HepG2 (cell line): ENCODE measurements around the gene STRADA. TPM values are rescaled to one million over a fixed set of nuclear protein-coding genes. Genes with fewer than 3 reads are reported as not detected.

ENCODE experiments used
- CCDC6 ChIP-seq: sonication (generic); formaldehyde crosslinking; IDR thresholded peaks from 2 replicates; pipeline ENCODE4 v1.8.1; 2022; ENCODE audit warnings: mild to moderate bottlenecking, missing genetic modification reagents, moderate library complexity
- GATAD1 ChIP-seq: IDR thresholded peaks from 2 replicates; pipeline ENCODE4 v1.6.1; 2016; ENCODE audit warnings: missing genetic modification reagents, missing compliant biosample characterization
- LBX2 ChIP-seq: sonication (generic); formaldehyde crosslinking; IDR thresholded peaks from 2 replicates; pipeline ENCODE4 v1.5.0; 2020; ENCODE audit warnings: missing genetic modification reagents, mild to moderate bottlenecking, borderline replicate concordance
- MAF1 ChIP-seq: sonication (generic); formaldehyde crosslinking; IDR thresholded peaks from 2 replicates; pipeline ENCODE4 v1.5.0; 2020; ENCODE audit warnings: missing genetic modification reagents, borderline replicate concordance
- MNT ChIP-seq: fragments of 450-650 bp; IDR thresholded peaks from 2 replicates; pipeline ENCODE4 v1.6.1; 2016
- PRDM10 ChIP-seq: sonication (generic); formaldehyde crosslinking; IDR thresholded peaks from 2 replicates; pipeline ENCODE4 v1.4.0; 2020; ENCODE audit warnings: low read depth, missing genetic modification reagents
- ZNF563 ChIP-seq: sonication (generic); formaldehyde crosslinking; IDR thresholded peaks from 2 replicates; pipeline ENCODE4 v1.8.0; 2022; ENCODE audit warnings: mild to moderate bottlenecking, moderate library complexity, missing genetic modification reagents
- ZNF713 ChIP-seq: sonication (generic); formaldehyde crosslinking; IDR thresholded peaks from 2 replicates; pipeline ENCODE4 v1.4.0; 2020; ENCODE audit warnings: mild to moderate bottlenecking, missing genetic modification reagents
- ZNF777 ChIP-seq: sonication (generic); formaldehyde crosslinking; IDR thresholded peaks from 2 replicates; pipeline ENCODE4 v1.4.0; 2020; ENCODE audit warnings: missing genetic modification reagents
- ZNF878 ChIP-seq: sonication (generic); formaldehyde crosslinking; IDR thresholded peaks from 2 replicates; pipeline ENCODE4 v1.8.1; 2023; ENCODE audit warnings: mild to moderate bottlenecking, missing genetic modification reagents, moderate library complexity
- polyA plus RNA-seq, 8 experiments: library from polyadenylated mRNA; depleted of rRNA in 3 of 8; stranded (reverse) in 7 of 8; unstranded in 1 of 8; fragments of >200 nt; fragmentation: Illumina TruSeq in 4 of 8; extraction: Trizol in 4 of 8; gene quantifications; 2 replicates each; pipeline versions ENCODE4 v1.2.1 to v1.2.3, GENCODE V29; 2011 to 2016; ENCODE audit warnings: low read depth in 4 of 8, missing spikeins in 1 of 8, mixed read lengths in 1 of 8; ENCODE audit not compliant: insufficient read depth in 1 of 8
- total RNA-seq, 5 experiments: library from RNA; depleted of rRNA; stranded (reverse); fragments of >200 nt; fragmentation: Illumina TruSeq; extraction: Trizol; gene quantifications; 2 replicates each; pipeline ENCODE4 v1.2.3, GENCODE V29; 2016; ENCODE audit warnings: low read depth in 1 of 5
- TF ChIP-seq, protein P1 (sequence below): sonication (generic); formaldehyde crosslinking; IDR thresholded peaks from 2 replicates; pipeline ENCODE4 v1.5.0; 2020; ENCODE audit warnings: missing genetic modification reagents
- TF ChIP-seq, protein P2 (sequence below): sonication (generic); formaldehyde crosslinking; IDR thresholded peaks from 2 replicates; pipeline ENCODE4 v1.4.0; 2020; ENCODE audit warnings: missing genetic modification reagents
- TF ChIP-seq, protein P3 (sequence below): sonication (generic); formaldehyde crosslinking; IDR thresholded peaks from 2 replicates; pipeline ENCODE4 v1.4.0; 2020; ENCODE audit warnings: missing genetic modification reagents
- TF ChIP-seq, protein P4 (sequence below): sonication (generic); formaldehyde crosslinking; IDR thresholded peaks from 2 replicates; pipeline ENCODE4 v1.4.0; 2020; ENCODE audit warnings: mild to moderate bottlenecking, missing genetic modification reagents

Gene STRADA
- total and polyA plus RNA-seq, 2 of the 13 experiments (the other 11 are each of a cell fraction or from before 2014, with no cell fraction given), result 17.6 to 17.9 TPM

GRCh38 chr17:63741408-63742173, at the start of gene STRADA (continued):
- TF ChIP-seq MNT (peak; percentile 51), ZNF777 (CRISPR knock-in tag) (no peak; the same call in 1 of the 2 replicates), GATAD1 (CRISPR knock-in tag) (peak; percentile 70), MAF1 (CRISPR knock-in tag) (peak; percentile 84; the same call in 1 of the 2 replicates), LBX2 (CRISPR knock-in tag) (0 out of 2 replicates have a peak, but pooled peaks have one; percentile 53), PRDM10 (CRISPR knock-in tag) (no peak), ZNF563 (peak; percentile 95), CCDC6 (CRISPR knock-in tag) (peak; percentile 81), ZNF878 (CRISPR knock-in tag) (peak; percentile 95), ZNF713 (CRISPR knock-in tag) (no peak)
- TF ChIP-seq, protein P1, sequence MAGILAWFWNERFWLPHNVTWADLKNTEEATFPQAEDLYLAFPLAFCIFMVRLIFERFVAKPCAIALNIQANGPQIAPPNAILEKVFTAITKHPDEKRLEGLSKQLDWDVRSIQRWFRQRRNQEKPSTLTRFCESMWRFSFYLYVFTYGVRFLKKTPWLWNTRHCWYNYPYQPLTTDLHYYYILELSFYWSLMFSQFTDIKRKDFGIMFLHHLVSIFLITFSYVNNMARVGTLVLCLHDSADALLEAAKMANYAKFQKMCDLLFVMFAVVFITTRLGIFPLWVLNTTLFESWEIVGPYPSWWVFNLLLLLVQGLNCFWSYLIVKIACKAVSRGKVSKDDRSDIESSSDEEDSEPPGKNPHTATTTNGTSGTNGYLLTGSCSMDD (CRISPR knock-in tag), result no peak
- TF ChIP-seq, protein P2, sequence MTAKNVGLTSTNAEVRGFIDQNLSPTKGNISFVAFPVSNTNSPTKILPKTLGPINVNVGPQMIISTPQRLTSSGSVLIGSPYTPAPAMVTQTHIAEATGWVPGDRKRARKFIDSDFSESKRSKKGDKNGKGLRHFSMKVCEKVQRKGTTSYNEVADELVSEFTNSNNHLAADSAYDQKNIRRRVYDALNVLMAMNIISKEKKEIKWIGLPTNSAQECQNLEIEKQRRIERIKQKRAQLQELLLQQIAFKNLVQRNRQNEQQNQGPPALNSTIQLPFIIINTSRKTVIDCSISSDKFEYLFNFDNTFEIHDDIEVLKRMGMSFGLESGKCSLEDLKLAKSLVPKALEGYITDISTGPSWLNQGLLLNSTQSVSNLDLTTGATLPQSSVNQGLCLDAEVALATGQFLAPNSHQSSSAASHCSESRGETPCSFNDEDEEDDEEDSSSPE (CRISPR knock-in tag), result peak; percentile 99
- TF ChIP-seq, protein P3, sequence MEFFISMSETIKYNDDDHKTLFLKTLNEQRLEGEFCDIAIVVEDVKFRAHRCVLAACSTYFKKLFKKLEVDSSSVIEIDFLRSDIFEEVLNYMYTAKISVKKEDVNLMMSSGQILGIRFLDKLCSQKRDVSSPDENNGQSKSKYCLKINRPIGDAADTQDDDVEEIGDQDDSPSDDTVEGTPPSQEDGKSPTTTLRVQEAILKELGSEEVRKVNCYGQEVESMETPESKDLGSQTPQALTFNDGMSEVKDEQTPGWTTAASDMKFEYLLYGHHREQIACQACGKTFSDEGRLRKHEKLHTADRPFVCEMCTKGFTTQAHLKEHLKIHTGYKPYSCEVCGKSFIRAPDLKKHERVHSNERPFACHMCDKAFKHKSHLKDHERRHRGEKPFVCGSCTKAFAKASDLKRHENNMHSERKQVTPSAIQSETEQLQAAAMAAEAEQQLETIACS (CRISPR knock-in tag), result no peak
- TF ChIP-seq, protein P4, sequence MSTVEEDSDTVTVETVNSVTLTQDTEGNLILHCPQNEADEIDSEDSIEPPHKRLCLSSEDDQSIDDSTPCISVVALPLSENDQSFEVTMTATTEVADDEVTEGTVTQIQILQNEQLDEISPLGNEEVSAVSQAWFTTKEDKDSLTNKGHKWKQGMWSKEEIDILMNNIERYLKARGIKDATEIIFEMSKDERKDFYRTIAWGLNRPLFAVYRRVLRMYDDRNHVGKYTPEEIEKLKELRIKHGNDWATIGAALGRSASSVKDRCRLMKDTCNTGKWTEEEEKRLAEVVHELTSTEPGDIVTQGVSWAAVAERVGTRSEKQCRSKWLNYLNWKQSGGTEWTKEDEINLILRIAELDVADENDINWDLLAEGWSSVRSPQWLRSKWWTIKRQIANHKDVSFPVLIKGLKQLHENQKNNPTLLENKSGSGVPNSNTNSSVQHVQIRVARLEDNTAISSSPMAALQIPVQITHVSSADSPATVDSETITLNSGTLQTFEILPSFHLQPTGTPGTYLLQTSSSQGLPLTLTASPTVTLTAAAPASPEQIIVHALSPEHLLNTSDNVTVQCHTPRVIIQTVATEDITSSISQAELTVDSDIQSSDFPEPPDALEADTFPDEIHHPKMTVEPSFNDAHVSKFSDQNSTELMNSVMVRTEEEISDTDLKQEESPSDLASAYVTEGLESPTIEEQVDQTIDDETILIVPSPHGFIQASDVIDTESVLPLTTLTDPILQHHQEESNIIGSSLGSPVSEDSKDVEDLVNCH (CRISPR knock-in tag), result no peak
